ENCODE measurements around the gene IGF2R. TPM values are rescaled to one million over a fixed set of nuclear protein-coding genes. Genes with fewer than 3 reads are reported as not detected.

Gene IGF2R
- total RNA-seq, 2 donors from 2014 or later: 60.3 to 91.3 TPM

DNA sequence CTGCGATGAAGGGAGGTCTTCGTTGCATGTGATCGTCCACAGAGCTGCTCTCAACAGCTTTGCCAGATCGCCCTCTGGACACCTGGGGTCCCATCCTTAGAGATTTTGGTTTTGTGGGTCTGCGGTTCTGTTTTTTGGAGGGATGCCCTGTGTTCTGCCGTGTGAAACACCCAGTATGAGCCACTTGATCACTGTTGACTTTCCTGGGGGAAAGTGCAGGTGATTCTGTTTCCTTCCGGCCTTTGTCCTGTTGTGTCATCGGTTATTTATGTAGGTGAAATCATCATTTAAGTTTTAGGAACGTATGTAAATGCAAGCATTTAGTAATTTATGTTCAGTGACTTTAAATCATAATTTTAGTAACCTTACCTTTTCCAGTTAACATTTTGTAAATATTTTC, 96.3 kb downstream of the IGF2R start:
- WGBS: 82% methylated on average over 9 of the region's 9 CpGs
- H3K36me3 ChIP-seq: peaks cover 5 to 8% of the 10 kb centered on the region in 2 donors
- no peaks in the 10 kb centered on the region for H3K9me3 ChIP-seq
- no peak overlapping the region for H3K27ac ChIP-seq
- no peak overlapping the region for H3K4me3 ChIP-seq
- no peaks in the 10 kb centered on the region for H3K27me3 ChIP-seq (replicated peaks; ENCODE audit: insufficient read depth)
- H3K4me1 ChIP-seq (replicated peaks): no peaks in the 10 kb centered on the region
- DNase-seq (ENCODE audit: low spot score): no peak
- intact Hi-C loops (cut with DNase I): no loop called here
- TF ChIP-seq, protein P1, sequence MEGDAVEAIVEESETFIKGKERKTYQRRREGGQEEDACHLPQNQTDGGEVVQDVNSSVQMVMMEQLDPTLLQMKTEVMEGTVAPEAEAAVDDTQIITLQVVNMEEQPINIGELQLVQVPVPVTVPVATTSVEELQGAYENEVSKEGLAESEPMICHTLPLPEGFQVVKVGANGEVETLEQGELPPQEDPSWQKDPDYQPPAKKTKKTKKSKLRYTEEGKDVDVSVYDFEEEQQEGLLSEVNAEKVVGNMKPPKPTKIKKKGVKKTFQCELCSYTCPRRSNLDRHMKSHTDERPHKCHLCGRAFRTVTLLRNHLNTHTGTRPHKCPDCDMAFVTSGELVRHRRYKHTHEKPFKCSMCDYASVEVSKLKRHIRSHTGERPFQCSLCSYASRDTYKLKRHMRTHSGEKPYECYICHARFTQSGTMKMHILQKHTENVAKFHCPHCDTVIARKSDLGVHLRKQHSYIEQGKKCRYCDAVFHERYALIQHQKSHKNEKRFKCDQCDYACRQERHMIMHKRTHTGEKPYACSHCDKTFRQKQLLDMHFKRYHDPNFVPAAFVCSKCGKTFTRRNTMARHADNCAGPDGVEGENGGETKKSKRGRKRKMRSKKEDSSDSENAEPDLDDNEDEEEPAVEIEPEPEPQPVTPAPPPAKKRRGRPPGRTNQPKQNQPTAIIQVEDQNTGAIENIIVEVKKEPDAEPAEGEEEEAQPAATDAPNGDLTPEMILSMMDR (IDR thresholded peaks at IDR 0.05): no peak
- no peak for TF ChIP-seq POLR2A (IDR thresholded peaks at IDR 0.05)
- no peak for TF ChIP-seq POLR2AphosphoS5 (IDR thresholded peaks at IDR 0.05)

- H3K4me1 ChIP-seq (replicated peaks): no peaks in the 10 kb centered on the region
- no peaks in the 10 kb centered on the region for H3K9me3 ChIP-seq
- no peak overlapping the region for H3K4me3 ChIP-seq
- H3K27ac ChIP-seq: no peak overlapping the region
- intact Hi-C loops (cut with DNase I): no loop called here
- 93% methylated on average over 10 of the region's 10 CpGs for WGBS
- TF ChIP-seq POLR2A (IDR thresholded peaks at IDR 0.05) (no peak), POLR2AphosphoS5 (IDR thresholded peaks at IDR 0.05) (no peak)
- TF ChIP-seq, protein P1 (IDR thresholded peaks at IDR 0.05): no peak
- no peak for DNase-seq (ENCODE audit: low spot score)
- no peaks in the 10 kb centered on the region for H3K27me3 ChIP-seq (replicated peaks; ENCODE audit: insufficient read depth)
- peaks cover 15 to 20% of the 10 kb centered on the region in 2 donors for H3K36me3 ChIP-seq
These were observed 98.7 kb downstream of the IGF2R start for GRCh38 chr6:160067564-160067963.

DNA sequence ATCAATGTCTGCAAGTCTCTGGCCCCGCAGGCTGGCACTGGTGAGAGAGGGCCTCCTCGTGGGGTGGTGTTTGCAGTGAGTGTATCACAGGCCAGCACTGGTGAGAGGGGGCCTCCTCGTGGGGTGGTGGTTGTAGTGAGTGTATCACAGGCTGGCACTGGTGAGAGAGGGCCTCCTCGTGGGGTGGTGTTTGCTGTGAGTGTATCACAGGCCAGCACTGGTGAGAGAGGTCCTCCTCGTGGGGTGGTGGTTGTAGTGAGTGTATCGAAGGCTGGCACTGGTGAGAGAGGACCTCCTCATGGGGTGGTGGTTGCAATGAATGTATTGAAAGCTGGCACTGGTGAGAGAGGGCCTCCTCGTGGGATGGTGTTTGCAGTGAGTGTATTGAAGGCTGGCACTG, 99.5 kb downstream of the IGF2R start:
- intact Hi-C loops (cut with DNase I): no loop called here
- no peak overlapping the region for H3K27ac ChIP-seq
- no peaks in the 10 kb centered on the region for H3K4me1 ChIP-seq (replicated peaks)
- TF ChIP-seq, protein P1 (IDR thresholded peaks at IDR 0.05): no peak
- TF ChIP-seq POLR2A (IDR thresholded peaks at IDR 0.05): no peak
- H3K4me3 ChIP-seq: no peak overlapping the region
- H3K36me3 ChIP-seq: peaks cover 15 to 20% of the 10 kb centered on the region in 2 donors
- no peaks in the 10 kb centered on the region for H3K9me3 ChIP-seq
- no peak for DNase-seq (ENCODE audit: low spot score)
- WGBS: 84% methylated on average over 7 of the region's 7 CpGs
- no peaks in the 10 kb centered on the region for H3K27me3 ChIP-seq (replicated peaks; ENCODE audit: insufficient read depth)

GRCh38 chr6:160069050-160069454, 100.2 kb downstream of the IGF2R start:
- no peaks in the 10 kb centered on the region for H3K9me3 ChIP-seq
- TF ChIP-seq POLR2A (IDR thresholded peaks at IDR 0.05): no peak
- TF ChIP-seq, protein P1 (IDR thresholded peaks at IDR 0.05): no peak
- TF ChIP-seq POLR2AphosphoS5 (IDR thresholded peaks at IDR 0.05): no peak
- no peak for DNase-seq (ENCODE audit: low spot score)
- intact Hi-C loops (cut with DNase I): no loop called here
- H3K4me3 ChIP-seq: no peak overlapping the region
- 89% methylated on average over 9 of the region's 9 CpGs for WGBS
- no peak overlapping the region for H3K27ac ChIP-seq
- no peaks in the 10 kb centered on the region for H3K4me1 ChIP-seq (replicated peaks)
- H3K36me3 ChIP-seq: peaks cover 15 to 20% of the 10 kb centered on the region in 2 donors
- no peaks in the 10 kb centered on the region for H3K27me3 ChIP-seq (replicated peaks; ENCODE audit: insufficient read depth)

DNA sequence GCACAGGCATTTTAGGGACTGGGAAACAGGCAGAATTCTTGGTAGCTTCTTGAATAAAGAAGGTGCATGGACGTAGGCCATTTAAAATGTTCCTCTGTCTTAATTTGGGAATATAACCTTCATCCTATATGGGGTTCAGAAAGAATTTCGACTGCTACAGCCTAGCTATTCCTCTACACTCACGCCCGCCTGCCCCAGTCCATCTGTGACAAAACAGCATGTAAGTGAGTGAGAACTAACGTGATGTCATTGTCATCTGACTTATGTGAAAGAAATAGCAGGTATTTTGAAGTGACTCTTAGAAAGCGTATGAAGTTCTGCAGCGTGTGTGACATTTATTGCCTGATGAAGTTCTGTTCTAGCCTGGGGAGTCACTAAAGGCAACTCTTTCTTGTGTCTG, 100.6 kb downstream of the IGF2R start:
- DNase-seq (ENCODE audit: low spot score): no peak
- no peak overlapping the region for H3K4me3 ChIP-seq
- no peaks in the 10 kb centered on the region for H3K9me3 ChIP-seq
- no peaks in the 10 kb centered on the region for H3K4me1 ChIP-seq (replicated peaks)
- H3K27me3 ChIP-seq (replicated peaks; ENCODE audit: insufficient read depth): no peaks in the 10 kb centered on the region
- no peak overlapping the region for H3K27ac ChIP-seq
- intact Hi-C loops (cut with DNase I): no loop called here
- peaks cover 15 to 20% of the 10 kb centered on the region in 2 donors for H3K36me3 ChIP-seq
- 96% methylated on average over 7 of the region's 7 CpGs for WGBS
- TF ChIP-seq POLR2A (IDR thresholded peaks at IDR 0.05) (no peak), POLR2AphosphoS5 (IDR thresholded peaks at IDR 0.05) (no peak)
- TF ChIP-seq, protein P1 (IDR thresholded peaks at IDR 0.05): no peak
